ENCODE results near the gene MORN1.

DNA sequence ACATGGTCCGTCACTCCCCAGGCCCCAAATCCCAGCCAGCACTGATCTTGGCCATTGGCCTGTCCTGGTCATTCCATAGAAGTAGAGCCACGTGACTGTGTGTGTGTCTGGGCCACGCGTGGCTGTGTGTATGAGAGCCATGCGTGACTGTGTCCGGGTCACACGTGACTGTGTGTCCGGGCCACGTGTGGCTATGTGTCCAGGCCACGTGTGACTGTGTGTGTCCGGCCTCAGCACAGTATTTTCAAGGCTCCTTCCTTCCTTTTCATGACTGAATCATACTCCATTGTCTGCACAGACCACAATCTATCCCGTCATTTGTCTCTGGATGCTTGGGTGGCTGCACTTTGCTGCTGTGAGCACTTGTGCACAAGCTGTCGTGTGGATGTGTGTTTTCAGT, 95.8 kb downstream of the MORN1 start:
- no peak for TF ChIP-seq POLR2AphosphoS5 (IDR thresholded peaks at IDR 0.05)
- TF ChIP-seq, protein P1, sequence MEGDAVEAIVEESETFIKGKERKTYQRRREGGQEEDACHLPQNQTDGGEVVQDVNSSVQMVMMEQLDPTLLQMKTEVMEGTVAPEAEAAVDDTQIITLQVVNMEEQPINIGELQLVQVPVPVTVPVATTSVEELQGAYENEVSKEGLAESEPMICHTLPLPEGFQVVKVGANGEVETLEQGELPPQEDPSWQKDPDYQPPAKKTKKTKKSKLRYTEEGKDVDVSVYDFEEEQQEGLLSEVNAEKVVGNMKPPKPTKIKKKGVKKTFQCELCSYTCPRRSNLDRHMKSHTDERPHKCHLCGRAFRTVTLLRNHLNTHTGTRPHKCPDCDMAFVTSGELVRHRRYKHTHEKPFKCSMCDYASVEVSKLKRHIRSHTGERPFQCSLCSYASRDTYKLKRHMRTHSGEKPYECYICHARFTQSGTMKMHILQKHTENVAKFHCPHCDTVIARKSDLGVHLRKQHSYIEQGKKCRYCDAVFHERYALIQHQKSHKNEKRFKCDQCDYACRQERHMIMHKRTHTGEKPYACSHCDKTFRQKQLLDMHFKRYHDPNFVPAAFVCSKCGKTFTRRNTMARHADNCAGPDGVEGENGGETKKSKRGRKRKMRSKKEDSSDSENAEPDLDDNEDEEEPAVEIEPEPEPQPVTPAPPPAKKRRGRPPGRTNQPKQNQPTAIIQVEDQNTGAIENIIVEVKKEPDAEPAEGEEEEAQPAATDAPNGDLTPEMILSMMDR (IDR thresholded peaks at IDR 0.05) = no peak
- TF ChIP-seq POLR2A (IDR thresholded peaks at IDR 0.05) = no peak
